ENCODE results near the gene GAPDH.

The GAPDH gene

GRCh38 chr12:6550294-6551062 is 16.2 kb downstream of the GAPDH start:
- Mint-ChIP-seq H3K27ac (peak overlapping the region in 1 of 3 experiments; percentile 98), H3K36me3 (ENCODE audit: low read depth) (peaks cover 26% of the 10 kb centered on the region), H3K9me3 (no peaks in the 10 kb centered on the region), H3K27me3 (ENCODE audit: low read depth) (no peaks in the 10 kb centered on the region), H3K4me3 (no peak overlapping the region), H3K4me1 (peaks cover 79% of the 10 kb centered on the region)
- TF ChIP-seq CTCF (IDR thresholded peaks at IDR 0.05; ENCODE audit: unreplicated experiment in 3 of 3), result no peak

GRCh38 chr12:6551063-6551461 is 16.7 kb downstream of the GAPDH start:
- no peaks in the 10 kb centered on the region for H3K9me3 Mint-ChIP-seq
- H3K27me3 Mint-ChIP-seq (ENCODE audit: low read depth), result no peaks in the 10 kb centered on the region
- peak overlapping the region in 2 of 3 experiments; percentile 61 to 72 for H3K4me3 Mint-ChIP-seq
- peak overlapping the region; percentile 78 to 98 (median 88) for H3K27ac Mint-ChIP-seq
- H3K4me1 Mint-ChIP-seq, result peaks cover 74% of the 10 kb centered on the region
- no peak for TF ChIP-seq CTCF (IDR thresholded peaks at IDR 0.05; ENCODE audit: unreplicated experiment in 3 of 3)
- peaks cover 20% of the 10 kb centered on the region for H3K36me3 Mint-ChIP-seq (ENCODE audit: low read depth)

- peaks cover 72% of the 10 kb centered on the region for H3K4me1 Mint-ChIP-seq
- no peaks in the 10 kb centered on the region for H3K27me3 Mint-ChIP-seq (ENCODE audit: low read depth)
- no peaks in the 10 kb centered on the region for H3K9me3 Mint-ChIP-seq
- peaks cover 19% of the 10 kb centered on the region for H3K36me3 Mint-ChIP-seq (ENCODE audit: low read depth)
- no peak for TF ChIP-seq CTCF (IDR thresholded peaks at IDR 0.05; ENCODE audit: unreplicated experiment in 3 of 3)
- peak overlapping the region; percentile 43 to 92 (median 79) for H3K4me3 Mint-ChIP-seq
- peak overlapping the region; percentile 78 to 98 (median 88) for H3K27ac Mint-ChIP-seq
These were observed 17.3 kb downstream of the GAPDH start for GRCh38 chr12:6551496-6552139.

- H3K4me3 Mint-ChIP-seq, result peak overlapping the region; percentile 43 to 92 (median 79)
- TF ChIP-seq CTCF (IDR thresholded peaks at IDR 0.05; ENCODE audit: unreplicated experiment in 3 of 3), result no peak
- H3K27me3 Mint-ChIP-seq (ENCODE audit: low read depth), result no peaks in the 10 kb centered on the region
- peak overlapping the region; percentile 78 to 98 (median 88) for H3K27ac Mint-ChIP-seq
- H3K4me1 Mint-ChIP-seq, result peaks cover 66% of the 10 kb centered on the region
- H3K36me3 Mint-ChIP-seq (ENCODE audit: low read depth), result peaks cover 18% of the 10 kb centered on the region
- no peaks in the 10 kb centered on the region for H3K9me3 Mint-ChIP-seq
These were observed 17.8 kb downstream of the GAPDH start for GRCh38 chr12:6552140-6552551.

GRCh38 chr12:6553051-6553868 is 18.9 kb downstream of the GAPDH start:
- Mint-ChIP-seq H3K27ac (peak overlapping the region; percentile 78 to 98 (median 88)), H3K4me1 (peaks cover 55% of the 10 kb centered on the region), H3K27me3 (ENCODE audit: low read depth) (no peaks in the 10 kb centered on the region), H3K4me3 (peak overlapping the region; percentile 45 to 92 (median 79)), H3K36me3 (ENCODE audit: low read depth) (peaks cover 11% of the 10 kb centered on the region), H3K9me3 (no peaks in the 10 kb centered on the region)
- TF ChIP-seq CTCF (IDR thresholded peaks at IDR 0.05; ENCODE audit: unreplicated experiment in 3 of 3), result no peak
